ENCODE results near the gene INS.

DNA sequence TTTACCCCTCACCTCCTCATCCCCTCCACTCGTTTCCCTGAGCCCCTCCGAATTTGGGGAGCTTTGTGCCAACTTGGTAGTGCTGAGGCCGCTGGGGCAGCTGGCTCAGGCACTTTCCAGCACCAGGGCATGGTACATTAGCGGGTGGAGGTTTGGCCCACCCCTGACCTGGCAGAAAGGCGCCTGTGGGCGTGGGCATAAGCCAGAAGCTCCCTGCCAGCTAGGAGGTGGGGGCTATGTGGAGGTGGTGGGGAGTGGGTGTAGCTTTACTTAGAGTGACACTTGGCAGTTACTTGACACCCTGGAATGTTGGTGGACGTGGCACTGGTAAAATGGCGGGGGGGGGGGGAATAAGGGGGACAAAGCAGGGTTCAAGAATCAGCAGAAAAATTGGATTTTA lies 11.5 kb downstream of the INS start:
- TF ChIP-seq, protein P1, sequence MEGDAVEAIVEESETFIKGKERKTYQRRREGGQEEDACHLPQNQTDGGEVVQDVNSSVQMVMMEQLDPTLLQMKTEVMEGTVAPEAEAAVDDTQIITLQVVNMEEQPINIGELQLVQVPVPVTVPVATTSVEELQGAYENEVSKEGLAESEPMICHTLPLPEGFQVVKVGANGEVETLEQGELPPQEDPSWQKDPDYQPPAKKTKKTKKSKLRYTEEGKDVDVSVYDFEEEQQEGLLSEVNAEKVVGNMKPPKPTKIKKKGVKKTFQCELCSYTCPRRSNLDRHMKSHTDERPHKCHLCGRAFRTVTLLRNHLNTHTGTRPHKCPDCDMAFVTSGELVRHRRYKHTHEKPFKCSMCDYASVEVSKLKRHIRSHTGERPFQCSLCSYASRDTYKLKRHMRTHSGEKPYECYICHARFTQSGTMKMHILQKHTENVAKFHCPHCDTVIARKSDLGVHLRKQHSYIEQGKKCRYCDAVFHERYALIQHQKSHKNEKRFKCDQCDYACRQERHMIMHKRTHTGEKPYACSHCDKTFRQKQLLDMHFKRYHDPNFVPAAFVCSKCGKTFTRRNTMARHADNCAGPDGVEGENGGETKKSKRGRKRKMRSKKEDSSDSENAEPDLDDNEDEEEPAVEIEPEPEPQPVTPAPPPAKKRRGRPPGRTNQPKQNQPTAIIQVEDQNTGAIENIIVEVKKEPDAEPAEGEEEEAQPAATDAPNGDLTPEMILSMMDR (IDR thresholded peaks at IDR 0.05; ENCODE audit: borderline replicate concordance, extremely low read depth, low read length, poor library complexity, severe bottlenecking) = no peak
- no peak for TF ChIP-seq EZH2 (IDR thresholded peaks at IDR 0.05; ENCODE audit: borderline replicate concordance, low read depth, low read length, severe bottlenecking)

All from DND-41 (cell line).